GM21619 (cell line): ENCODE data around the gene RAC2.

Source experiments
- ATAC-seq: cut with Tn5 transposase; IDR thresholded peaks from one replicate; pipeline ENCODE4 v1.9.1; 2021; ENCODE audit not compliant: unreplicated experiment

RAC2 gene

DNA sequence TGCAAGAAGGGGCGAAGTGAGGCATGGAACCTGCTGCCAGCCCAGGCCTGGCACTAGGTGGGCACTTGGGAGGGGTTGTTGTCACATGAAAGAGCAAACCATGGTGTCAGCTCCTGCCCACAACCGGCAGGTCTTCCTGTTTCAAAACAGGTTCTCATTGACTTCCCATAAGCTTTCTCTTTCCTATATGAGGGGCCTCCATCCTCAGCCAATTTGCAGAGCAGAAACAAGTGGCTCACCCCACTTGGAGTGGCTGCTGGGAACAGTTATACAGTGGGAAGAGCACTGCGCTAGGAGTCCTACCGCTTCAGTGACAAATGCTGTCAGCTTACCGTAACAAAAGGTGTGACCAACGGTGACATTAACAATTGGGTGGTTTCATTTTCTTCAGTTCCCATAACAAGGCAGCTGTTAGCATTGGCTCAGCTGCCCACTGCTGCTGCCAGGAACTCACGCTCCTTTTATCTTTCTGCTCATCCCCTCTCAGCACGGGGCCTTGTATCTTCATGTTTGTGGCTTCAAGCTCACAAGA is 21.6 kb downstream of the RAC2 start:
- ATAC-seq: no peak

DNA sequence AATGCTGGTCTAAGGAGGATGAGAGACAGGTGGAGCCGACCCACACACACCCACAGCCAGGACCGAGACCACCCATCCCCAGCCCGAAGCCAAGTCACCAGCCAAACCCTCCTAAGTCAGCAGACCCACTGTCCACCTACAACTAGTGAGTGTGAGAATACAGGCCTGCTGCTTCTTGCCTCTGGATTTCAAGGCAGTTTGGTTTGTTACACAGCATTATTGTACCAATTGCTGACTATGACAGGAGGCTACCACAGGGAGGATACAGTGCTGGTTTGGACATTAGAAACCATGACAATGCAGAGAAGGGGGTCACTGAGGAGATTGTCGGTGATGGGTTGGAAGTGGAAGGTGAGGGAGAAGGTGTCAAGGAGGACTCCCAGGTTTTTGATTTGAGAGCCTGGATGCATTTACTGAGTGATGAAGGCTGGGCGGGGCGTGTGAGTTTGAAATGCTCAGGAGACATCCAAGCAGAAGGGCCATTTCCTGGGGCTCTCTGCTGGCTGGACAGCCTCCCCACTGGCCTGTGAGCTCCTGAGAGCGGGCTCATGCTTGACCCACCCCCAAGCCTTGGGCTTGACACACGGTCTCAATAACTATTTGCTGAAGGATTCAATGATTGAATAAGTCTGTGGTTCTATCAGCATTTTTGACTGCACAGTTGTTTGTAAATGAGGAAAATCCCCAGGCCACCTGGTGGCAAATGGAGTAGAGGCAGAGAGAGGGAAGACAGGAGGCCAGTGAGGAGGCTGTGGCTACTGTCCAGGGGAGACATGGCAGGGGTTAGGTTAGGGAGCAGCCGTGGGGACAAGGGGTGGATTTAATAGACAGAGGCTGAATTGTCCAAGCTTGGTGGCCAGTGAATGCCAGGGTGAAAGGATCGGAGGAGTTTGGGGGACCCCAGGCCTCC is 22.4 kb downstream of the RAC2 start:
- no peak for ATAC-seq

DNA sequence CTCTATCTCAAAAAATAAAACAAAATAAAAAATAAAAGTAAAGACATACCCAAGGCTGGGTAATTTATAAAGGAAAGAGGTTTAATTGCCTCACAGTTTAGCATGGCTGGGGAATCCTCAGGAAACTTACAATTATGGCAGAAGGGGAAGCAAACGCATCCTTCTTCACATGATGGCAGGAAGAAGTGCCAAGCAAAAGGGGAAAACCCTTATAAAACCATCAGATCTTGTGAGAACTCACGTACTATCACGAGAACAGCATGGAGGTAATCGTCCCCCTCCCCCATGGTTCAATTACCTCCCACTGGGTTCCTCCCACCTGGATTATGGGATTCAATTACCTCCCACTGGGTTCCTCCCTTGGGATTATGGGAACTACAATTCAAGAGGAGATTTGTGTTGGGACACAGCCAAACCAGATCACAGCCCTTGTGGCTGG is 23.5 kb downstream of the RAC2 start:
- ATAC-seq: no peak

GRCh38 chr22:37219533-37219932 is 24.5 kb downstream of the RAC2 start:
- no peak for ATAC-seq

- ATAC-seq: peak; percentile 72
These were observed 25.2 kb downstream of the RAC2 start for GRCh38 chr22:37218771-37219411.

- ATAC-seq: peak; percentile 16
These were observed 25.7 kb downstream of the RAC2 start for GRCh38 chr22:37218399-37218770.

- no peak for ATAC-seq
These were observed 28.2 kb downstream of the RAC2 start for GRCh38 chr22:37215890-37216289.

GRCh38 chr22:37214731-37215030 is 29.4 kb downstream of the RAC2 start:
- no peak for ATAC-seq

DNA sequence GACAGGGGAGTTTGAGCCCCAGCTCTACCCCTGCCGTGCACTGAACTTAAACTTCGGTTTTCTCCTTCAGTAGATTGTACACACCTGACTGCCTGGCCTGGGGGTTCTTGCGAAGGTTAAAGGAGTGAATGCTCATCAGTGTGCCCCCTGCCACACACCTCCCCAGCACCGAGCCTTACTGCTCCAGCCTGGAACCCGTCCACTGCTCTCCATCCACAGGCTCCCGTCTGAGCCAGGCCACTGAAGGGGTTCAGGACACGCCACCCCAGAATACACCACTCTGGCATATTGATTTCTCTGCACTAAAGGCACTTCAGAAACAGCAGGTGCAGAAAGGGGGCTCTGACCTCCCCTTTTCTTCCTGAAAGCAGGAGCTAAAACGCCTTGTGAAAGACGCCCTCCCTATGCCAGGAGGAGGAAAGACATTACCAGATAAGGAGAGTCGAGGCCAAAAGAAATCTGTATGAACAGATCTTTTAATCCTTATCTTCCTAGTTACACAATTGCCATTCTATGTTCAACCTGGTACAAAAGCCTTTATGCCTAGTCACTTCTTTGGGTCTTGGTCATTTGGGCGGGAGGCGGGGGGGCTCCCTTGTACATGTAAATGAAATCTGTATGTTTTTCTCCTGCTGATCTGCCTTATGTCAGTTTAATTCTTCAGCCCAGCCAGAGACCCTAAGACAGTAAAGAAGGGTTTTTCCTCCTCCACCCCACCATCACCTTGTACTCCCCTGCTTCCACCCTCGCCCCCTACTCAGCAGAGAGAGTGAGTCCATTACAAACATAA is 29.9 kb downstream of the RAC2 start:
- ATAC-seq: no peak

DNA sequence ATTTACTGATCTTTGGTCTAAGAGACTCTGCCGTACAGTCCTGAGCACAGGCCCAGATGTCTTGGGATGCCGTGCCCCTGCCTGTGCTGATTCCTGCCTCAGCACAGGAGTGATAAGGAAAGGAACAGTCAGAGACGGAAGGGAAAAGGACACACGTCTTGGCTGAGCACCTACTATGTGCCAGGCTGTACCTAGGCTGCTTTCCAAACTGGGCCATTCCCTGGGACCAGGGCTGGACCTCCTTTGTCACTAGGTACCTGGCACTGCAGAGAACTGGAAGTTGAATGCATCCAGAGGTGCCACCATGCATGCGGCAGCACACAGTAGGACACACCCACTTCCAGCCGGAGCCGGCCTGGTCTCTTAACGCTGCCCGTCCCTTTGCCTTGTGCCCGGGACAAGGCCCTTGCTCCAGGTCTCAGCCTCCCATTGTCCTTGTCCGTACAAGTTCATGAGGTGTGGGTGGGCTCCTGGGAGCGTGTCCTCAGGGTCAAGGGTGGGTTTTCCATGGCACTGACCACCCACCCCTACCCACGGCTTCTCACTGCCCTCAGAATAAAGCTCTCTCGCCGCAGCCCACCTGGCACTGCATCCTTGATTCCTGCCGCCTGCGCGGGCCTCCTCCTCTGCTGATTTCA is 30.7 kb downstream of the RAC2 start:
- ATAC-seq: no peak

DNA sequence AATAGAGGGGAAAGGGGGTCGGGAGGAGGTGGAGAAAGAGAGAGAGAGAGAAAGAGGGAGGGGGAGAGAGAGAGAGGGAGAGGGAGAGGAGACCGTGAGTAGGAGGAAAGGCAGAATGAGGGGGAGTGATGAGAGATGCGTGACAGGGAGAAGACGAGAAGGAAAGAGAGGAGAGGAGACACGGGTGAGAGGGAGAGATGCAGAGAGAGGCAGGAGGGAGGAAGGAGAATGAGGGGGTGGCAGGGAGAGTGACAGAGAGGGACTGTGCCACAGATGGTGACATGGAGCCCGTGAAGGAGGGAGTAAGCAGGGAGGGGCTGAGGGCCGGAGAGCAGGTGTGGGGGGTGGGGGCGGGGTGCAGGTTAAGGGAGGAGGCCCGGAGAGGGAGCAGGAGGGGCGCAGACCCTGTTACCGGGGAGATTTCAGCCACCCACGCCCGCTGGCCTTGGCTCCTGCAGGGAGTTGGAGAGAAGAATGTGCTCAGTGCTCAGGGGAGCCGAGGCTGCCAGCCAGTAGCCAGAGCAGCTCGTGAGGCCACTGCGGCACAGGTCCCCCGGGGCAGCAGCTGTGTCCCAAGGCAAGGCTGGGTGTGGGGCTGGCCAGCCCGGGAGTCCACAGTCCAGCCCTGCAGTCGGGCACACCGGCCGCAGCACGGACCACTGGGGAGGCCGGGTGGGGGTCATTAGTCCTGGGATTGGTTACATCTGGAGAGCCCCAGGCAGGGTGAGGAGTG is 31.7 kb downstream of the RAC2 start, which contains the start of gene SSTR3:
Gene SSTR3, minus strand, starts transcription at position 304 of the 733 bp plus-strand sequence. CDS start 4,674 bp downstream, outside the sequence.
- no peak for ATAC-seq

DNA sequence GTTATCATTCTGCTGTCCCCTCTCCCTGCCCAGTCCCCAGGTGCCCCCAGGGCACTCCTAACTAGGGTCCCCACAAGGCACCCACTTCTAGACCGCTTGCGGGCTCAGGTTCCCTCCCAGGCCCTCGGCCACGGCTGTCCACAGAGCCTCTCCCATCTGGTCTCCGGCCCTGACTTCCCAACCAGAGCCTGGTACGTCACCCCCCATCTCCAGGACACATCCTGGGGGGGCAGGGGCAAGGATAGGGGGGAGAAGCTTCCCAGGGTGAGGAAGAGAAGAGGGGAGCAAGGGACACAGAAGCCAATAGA is 32.2 kb downstream of the RAC2 start:
- ATAC-seq: no peak

- no peak for ATAC-seq
These were observed 32.8 kb downstream of the RAC2 start for GRCh38 chr22:37211075-37211865.

- no peak for ATAC-seq
These were observed 33.8 kb downstream of the RAC2 start for GRCh38 chr22:37210041-37210803.

DNA sequence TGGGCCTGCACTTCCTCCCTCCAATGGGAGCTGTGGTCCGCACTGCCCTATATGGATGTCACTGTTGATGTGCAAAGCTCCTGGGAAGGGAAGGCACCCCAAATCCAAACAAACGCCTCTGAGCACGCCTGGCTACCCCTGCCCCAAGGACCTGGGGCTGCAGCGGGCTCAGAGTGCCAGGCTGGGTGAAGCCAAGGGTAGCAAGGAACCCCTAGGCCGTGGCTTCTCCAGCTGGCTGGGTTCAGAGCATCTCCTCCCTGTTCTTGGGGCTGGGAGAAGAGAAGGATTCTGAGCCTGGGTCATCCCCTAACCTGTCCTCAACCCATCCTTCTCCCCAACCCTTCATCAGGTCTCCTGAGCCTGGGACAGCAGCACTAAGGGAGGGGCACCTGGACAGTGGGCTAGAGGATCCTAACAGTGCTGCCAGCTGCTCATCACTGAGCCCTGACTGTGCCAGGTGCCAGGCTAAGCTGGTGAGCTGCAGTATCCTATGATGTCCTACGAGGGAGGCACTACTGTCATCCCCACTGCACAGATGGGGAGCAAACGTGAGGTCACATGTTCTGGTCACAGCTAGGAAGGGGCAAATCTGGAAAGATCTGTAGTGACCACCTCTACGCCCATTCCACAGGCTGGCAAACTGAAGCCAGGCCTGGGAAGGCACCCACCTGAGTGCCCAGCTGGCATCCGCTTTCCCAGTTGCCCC is 34.8 kb downstream of the RAC2 start:
- no peak for ATAC-seq

DNA sequence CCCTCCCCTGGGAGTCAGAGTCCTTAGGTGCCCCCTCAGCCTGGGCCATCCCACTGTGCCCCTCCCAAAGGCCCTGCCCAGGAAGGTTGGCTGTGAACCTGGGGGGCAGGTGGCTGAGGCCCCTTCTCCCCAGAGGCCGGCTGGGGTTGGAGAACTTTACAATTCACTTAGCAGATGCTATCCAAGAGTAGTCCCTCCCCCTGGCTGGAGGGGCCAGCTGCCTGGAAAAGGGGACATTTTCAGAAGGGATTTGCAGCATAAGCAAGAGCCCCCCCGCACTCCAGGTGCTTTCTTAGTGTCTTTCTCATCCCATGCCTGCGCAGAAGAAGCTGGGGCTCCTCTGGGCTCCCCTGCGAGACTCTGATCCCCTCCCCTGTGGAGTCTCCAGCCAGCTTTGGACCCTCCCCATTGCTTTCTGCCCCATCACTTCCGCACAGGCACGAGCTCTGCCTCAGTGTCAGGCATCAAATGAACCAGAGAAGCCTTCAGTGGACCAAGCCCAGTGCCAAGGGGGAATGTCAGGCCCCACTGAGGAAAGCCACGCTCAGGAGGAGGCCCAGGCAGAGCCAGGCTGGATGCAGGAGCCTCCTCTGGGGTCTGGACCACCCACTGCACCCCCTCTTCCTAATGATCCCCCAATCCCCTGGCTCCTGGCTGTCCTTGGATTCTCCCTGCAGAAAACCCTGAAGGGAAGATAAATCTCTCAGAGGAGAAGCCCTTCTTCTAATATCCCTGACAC is 35.5 kb downstream of the RAC2 start:
- no peak for ATAC-seq

DNA sequence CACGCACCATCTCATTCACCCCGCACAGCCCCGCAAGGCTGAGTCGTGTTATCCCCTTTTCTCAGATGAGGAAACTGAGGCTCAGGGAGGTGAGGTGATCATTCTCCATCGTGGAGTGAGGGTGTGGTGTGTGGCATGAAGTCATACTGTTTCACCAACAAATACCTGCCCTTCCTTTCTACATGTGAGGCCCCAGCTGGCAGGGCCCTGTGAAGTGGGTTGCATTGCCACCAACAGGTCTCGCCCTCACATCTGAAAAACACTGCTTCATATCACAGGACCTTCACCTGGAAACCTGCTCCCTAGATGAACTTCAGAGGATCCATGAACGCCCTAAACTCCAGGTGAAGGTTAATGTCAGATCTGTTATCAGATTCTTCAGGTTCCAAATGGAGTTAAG is 36.1 kb downstream of the RAC2 start:
- ATAC-seq: no peak
